Muscle layer of duodenum (tissue), 2 donors: Measurements from ENCODE around the gene ADD2.

Experiments used
- H3K27ac ChIP-seq: one replicate; pipeline ENCODE4 v1.7.0; 2013; ENCODE audit warnings: mild to moderate bottlenecking, low read length
- H3K27me3 ChIP-seq: one replicate; pipeline ENCODE4 v1.7.0; 2013; ENCODE audit warnings: low read depth, mild to moderate bottlenecking, control low read depth, low read length
- H3K36me3 ChIP-seq, 2 donors: one replicate each; pipeline ENCODE4 v1.7.0; 2013; ENCODE audit warnings: low read length in 2 of 2, control low read depth in 1 of 2, mild to moderate bottlenecking in 1 of 2; ENCODE audit not compliant: insufficient read depth in 2 of 2, control insufficient read depth in 1 of 2
- H3K4me1 ChIP-seq, 2 donors: one replicate each; pipeline ENCODE4 v1.7.0; 2013; ENCODE audit warnings: low read length in 2 of 2, mild to moderate bottlenecking in 2 of 2, control low read depth in 1 of 2, moderate library complexity in 1 of 2; ENCODE audit not compliant: insufficient read depth in 2 of 2, control insufficient read depth in 1 of 2
- H3K4me3 ChIP-seq, 2 donors: one replicate each; pipeline ENCODE4 v1.7.0; 2013; ENCODE audit warnings: low read length in 2 of 2, low read depth in 1 of 2, mild to moderate bottlenecking in 1 of 2
- H3K9me3 ChIP-seq, 2 donors: one replicate each; pipeline ENCODE4 v1.7.0; 2013; ENCODE audit warnings: low read length in 2 of 2, control low read depth in 1 of 2, mild to moderate bottlenecking in 1 of 2; ENCODE audit not compliant: control insufficient read depth in 1 of 2
- donor health status: healthy.

The ADD2 gene

GRCh38 chr2:70779911-70780545 is 12.0 kb upstream of the ADD2 start:
- H3K9me3 ChIP-seq = no peaks in the 10 kb centered on the region
- H3K4me1 ChIP-seq = no peaks in the 10 kb centered on the region
- no peaks in the 10 kb centered on the region for H3K36me3 ChIP-seq
- no peak overlapping the region for H3K4me3 ChIP-seq
- no peak overlapping the region for H3K27ac ChIP-seq
- peaks cover 7% of the 10 kb centered on the region for H3K27me3 ChIP-seq

- H3K36me3 ChIP-seq = no peaks in the 10 kb centered on the region
- H3K4me1 ChIP-seq = no peaks in the 10 kb centered on the region
- peaks cover 7% of the 10 kb centered on the region for H3K27me3 ChIP-seq
- H3K9me3 ChIP-seq = no peaks in the 10 kb centered on the region
- no peak overlapping the region for H3K4me3 ChIP-seq
- no peak overlapping the region for H3K27ac ChIP-seq
These were observed 11.5 kb upstream of the ADD2 start for GRCh38 chr2:70779491-70779890.

- H3K4me1 ChIP-seq = no peaks in the 10 kb centered on the region
- no peak overlapping the region for H3K27ac ChIP-seq
- peaks cover 7% of the 10 kb centered on the region for H3K27me3 ChIP-seq
- H3K4me3 ChIP-seq = no peak overlapping the region
- H3K9me3 ChIP-seq = no peaks in the 10 kb centered on the region
- no peaks in the 10 kb centered on the region for H3K36me3 ChIP-seq
These were observed 10.7 kb upstream of the ADD2 start for GRCh38 chr2:70778676-70779075.

GRCh38 chr2:70777450-70777849 is 9.4 kb upstream of the ADD2 start:
- Histone ChIP-seq H3K36me3 (no peaks in the 10 kb centered on the region), H3K27me3 (peaks cover 10% of the 10 kb centered on the region), H3K4me3 (no peak overlapping the region), H3K27ac (no peak overlapping the region), H3K9me3 (no peaks in the 10 kb centered on the region), H3K4me1 (no peaks in the 10 kb centered on the region)

GRCh38 chr2:70776266-70776665 is 8.3 kb upstream of the ADD2 start:
- Histone ChIP-seq H3K27me3 (peaks cover 11% of the 10 kb centered on the region), H3K36me3 (no peaks in the 10 kb centered on the region), H3K4me1 (no peaks in the 10 kb centered on the region), H3K4me3 (no peak overlapping the region), H3K9me3 (no peaks in the 10 kb centered on the region), H3K27ac (no peak overlapping the region)

- H3K27me3 ChIP-seq = peaks cover 11% of the 10 kb centered on the region
- no peaks in the 10 kb centered on the region for H3K36me3 ChIP-seq
- H3K4me1 ChIP-seq = no peaks in the 10 kb centered on the region
- no peak overlapping the region for H3K27ac ChIP-seq
- no peaks in the 10 kb centered on the region for H3K9me3 ChIP-seq
- no peak overlapping the region for H3K4me3 ChIP-seq
These were observed 7.1 kb upstream of the ADD2 start for GRCh38 chr2:70775141-70775540.

GRCh38 chr2:70772486-70773155 is 4.6 kb upstream of the ADD2 start:
- H3K4me1 ChIP-seq = peaks cover 0 to 3% of the 10 kb centered on the region in 2 donors
- no peaks in the 10 kb centered on the region for H3K9me3 ChIP-seq
- H3K36me3 ChIP-seq = no peaks in the 10 kb centered on the region
- H3K27me3 ChIP-seq = peaks cover 27% of the 10 kb centered on the region
- H3K27ac ChIP-seq = no peak overlapping the region
- H3K4me3 ChIP-seq = no peak overlapping the region

- H3K27ac ChIP-seq = no peak overlapping the region
- no peak overlapping the region for H3K4me3 ChIP-seq
- H3K4me1 ChIP-seq = peaks cover 5 to 15% of the 10 kb centered on the region in 2 donors
- no peaks in the 10 kb centered on the region for H3K36me3 ChIP-seq
- peaks cover 39% of the 10 kb centered on the region for H3K27me3 ChIP-seq
- H3K9me3 ChIP-seq = no peaks in the 10 kb centered on the region
These were observed 3.4 kb upstream of the ADD2 start for GRCh38 chr2:70771446-70771845.

- Histone ChIP-seq H3K27ac (no peak overlapping the region), H3K36me3 (no peaks in the 10 kb centered on the region), H3K9me3 (no peaks in the 10 kb centered on the region), H3K27me3 (peaks cover 39% of the 10 kb centered on the region), H3K4me3 (no peak overlapping the region), H3K4me1 (peaks cover 5 to 16% of the 10 kb centered on the region in 2 donors)
These were observed 1.4 kb upstream of the ADD2 start for GRCh38 chr2:70769450-70769849.

GRCh38 chr2:70768590-70769085 is 638 bp upstream of the ADD2 start:
- H3K27me3 ChIP-seq = peaks cover 43% of the 10 kb centered on the region
- no peak overlapping the region for H3K4me3 ChIP-seq
- peaks cover 5 to 16% of the 10 kb centered on the region in 2 donors for H3K4me1 ChIP-seq
- no peaks in the 10 kb centered on the region for H3K36me3 ChIP-seq
- H3K9me3 ChIP-seq = no peaks in the 10 kb centered on the region
- no peak overlapping the region for H3K27ac ChIP-seq

GRCh38 chr2:70767079-70767698 is 811 bp downstream of the ADD2 start:
- Histone ChIP-seq H3K27me3 (peaks cover 39% of the 10 kb centered on the region), H3K4me3 (peak overlapping the region; percentile 33 to 61), H3K36me3 (no peaks in the 10 kb centered on the region), H3K27ac (no peak overlapping the region), H3K9me3 (no peaks in the 10 kb centered on the region), H3K4me1 (peaks cover 5 to 16% of the 10 kb centered on the region in 2 donors)
